HFFc6 (cell line): Measurements from ENCODE around the gene GLS2. TPM values are rescaled to one million over a fixed set of nuclear protein-coding genes. Genes with fewer than 3 reads are reported as not detected.

Experiments used
- DNase-seq: peaks from one replicate; pipeline ENCODE4 v3.0.0-alpha.2; 2018
- H3K27ac Mint-ChIP-seq: 2 replicates; pipeline ENCODE4 v1.8.0; 2020; ENCODE audit warnings: mild to moderate bottlenecking, mixed read lengths
- H3K27me3 Mint-ChIP-seq: 2 replicates; pipeline ENCODE4 v1.8.0; 2021; ENCODE audit warnings: mild to moderate bottlenecking, moderate library complexity, mixed read lengths; ENCODE audit not compliant: insufficient read depth
- H3K36me3 Mint-ChIP-seq: 2 replicates; pipeline ENCODE4 v1.8.0; 2021; ENCODE audit warnings: low read depth, mixed read lengths
- H3K4me1 Mint-ChIP-seq: 2 replicates; pipeline ENCODE4 v1.8.0; 2020; ENCODE audit warnings: low read depth, mixed read lengths
- H3K4me3 Mint-ChIP-seq: 2 replicates; pipeline ENCODE4 v1.8.0; 2020; ENCODE audit warnings: mild to moderate bottlenecking, moderate library complexity, mixed read lengths
- H3K9me3 Mint-ChIP-seq: 2 replicates; pipeline ENCODE4 v1.8.0; 2020; ENCODE audit warnings: mild to moderate bottlenecking, mixed read lengths
- total RNA-seq, 6 experiments: library from RNA; stranded (reverse); fragmentation: NEBNext Ultra II Directional; extraction: Animal tissue kit (Norgen Biotek cat#: 25700); gene quantifications; 2 replicates in 1 of 6; 3 replicates in 5 of 6; pipeline ENCODE4 v1.2.3, GENCODE V29; 2021
- TF ChIP-seq, protein P1 (sequence below): fragments of 200-600 bp; sonication (generic); IDR thresholded peaks from 2 replicates; pipeline ENCODE4 v1.5.0; 2021; ENCODE audit warnings: antibody characterized with exemption, mild to moderate bottlenecking

The GLS2 gene
- total RNA-seq, 6 experiments from 2014 or later = not detected

DNA sequence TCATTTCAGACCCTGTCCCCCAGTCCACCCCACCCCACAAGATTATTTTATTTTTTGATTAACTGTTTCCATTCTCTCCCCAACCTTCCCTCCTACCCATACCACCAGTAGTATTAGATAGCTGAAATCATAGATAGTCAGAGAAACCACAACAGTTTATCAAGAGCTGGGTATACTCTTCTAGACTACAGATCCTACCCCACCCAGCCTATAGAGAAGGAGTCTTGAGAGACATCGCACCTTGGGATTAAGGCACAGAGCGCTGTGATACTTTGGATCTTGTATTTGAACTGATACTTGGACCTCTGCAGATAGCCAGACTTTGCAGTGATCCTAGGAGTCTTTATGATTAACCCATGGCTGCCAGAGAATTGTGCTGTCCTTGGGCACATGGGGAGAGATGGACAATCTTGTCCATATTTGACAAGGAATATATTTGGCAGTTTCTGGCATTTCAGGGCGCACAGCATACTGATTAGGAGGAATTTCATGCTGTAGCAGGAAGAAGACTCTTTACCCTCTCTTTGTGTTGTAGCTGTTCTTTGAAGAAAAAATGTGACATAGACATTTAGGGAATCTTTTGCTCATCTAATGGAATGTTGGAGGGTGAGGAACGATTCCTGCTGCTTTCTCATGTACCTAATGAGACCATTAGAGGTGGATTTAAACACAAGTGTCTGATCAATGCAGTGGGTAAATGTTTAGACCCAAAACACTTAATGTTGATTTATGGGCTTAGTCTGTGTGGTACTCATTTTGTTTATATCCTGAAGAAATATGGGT lies 34.6 kb upstream of the GLS2 start:
- Mint-ChIP-seq H3K9me3 (no peaks in the 10 kb centered on the region), H3K27me3 (no peaks in the 10 kb centered on the region), H3K4me1 (peaks cover 63% of the 10 kb centered on the region), H3K27ac (peak overlapping the region; percentile 72), H3K4me3 (peak overlapping the region; percentile 92), H3K36me3 (peaks cover 8% of the 10 kb centered on the region; the same call in 1 of the 2 replicates)
- peak; percentile 9 for DNase-seq
- TF ChIP-seq, protein P1, sequence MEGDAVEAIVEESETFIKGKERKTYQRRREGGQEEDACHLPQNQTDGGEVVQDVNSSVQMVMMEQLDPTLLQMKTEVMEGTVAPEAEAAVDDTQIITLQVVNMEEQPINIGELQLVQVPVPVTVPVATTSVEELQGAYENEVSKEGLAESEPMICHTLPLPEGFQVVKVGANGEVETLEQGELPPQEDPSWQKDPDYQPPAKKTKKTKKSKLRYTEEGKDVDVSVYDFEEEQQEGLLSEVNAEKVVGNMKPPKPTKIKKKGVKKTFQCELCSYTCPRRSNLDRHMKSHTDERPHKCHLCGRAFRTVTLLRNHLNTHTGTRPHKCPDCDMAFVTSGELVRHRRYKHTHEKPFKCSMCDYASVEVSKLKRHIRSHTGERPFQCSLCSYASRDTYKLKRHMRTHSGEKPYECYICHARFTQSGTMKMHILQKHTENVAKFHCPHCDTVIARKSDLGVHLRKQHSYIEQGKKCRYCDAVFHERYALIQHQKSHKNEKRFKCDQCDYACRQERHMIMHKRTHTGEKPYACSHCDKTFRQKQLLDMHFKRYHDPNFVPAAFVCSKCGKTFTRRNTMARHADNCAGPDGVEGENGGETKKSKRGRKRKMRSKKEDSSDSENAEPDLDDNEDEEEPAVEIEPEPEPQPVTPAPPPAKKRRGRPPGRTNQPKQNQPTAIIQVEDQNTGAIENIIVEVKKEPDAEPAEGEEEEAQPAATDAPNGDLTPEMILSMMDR = no peak

DNA sequence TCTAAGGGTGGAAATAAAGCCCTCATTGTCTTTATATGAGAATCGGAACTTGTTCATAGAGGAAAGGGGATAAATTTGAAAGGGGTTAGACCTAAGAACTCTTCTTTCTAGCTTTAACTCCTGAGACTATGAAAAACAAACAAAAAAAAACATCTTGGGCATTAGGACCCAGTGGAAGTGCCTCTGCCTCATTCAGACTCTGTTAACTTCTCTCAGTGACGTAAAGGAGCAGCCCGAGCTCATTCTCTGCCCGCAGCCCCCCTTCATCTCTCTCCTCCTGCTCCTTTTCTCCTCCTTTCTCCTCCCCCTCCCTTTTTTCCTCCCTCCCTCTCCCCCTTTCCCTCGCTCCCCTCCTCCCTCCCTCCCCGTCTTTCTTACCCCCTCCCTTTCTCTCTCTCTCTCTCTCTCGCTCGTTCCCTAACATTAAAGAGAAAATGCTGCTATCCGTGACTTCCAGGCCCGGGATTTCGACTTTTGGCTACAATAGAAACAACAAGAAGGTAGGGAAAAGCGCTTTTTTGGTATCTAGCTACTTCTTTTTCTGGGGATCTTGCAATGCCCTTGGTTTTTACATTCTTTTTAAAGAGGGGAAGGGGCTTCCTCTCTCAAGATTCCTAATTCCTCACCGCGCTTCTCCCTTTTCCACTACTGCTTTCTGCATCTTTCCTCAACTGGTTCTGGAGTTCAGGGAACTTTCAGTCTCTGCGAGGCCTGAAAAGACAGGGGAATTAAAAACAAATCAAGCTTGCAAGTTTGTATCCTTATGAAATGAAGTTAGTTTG lies 33.8 kb upstream of the GLS2 start, which contains the start of gene RBMS2:
Gene RBMS2 (plus strand): TSS at position 231 of the 782 bp plus-strand sequence. CDS start 204 bp downstream, at position 435.
- H3K36me3 Mint-ChIP-seq = peaks cover 8% of the 10 kb centered on the region; the same call in 1 of the 2 replicates
- TF ChIP-seq, protein P1 = no peak
- peaks cover 55% of the 10 kb centered on the region for H3K4me1 Mint-ChIP-seq
- H3K27ac Mint-ChIP-seq = peak within 1 kb of the TSS; percentile 72
- no peaks in the 10 kb centered on the region for H3K9me3 Mint-ChIP-seq
- no peaks in the 10 kb centered on the region for H3K27me3 Mint-ChIP-seq
- peak; percentile 91 for DNase-seq
- H3K4me3 Mint-ChIP-seq = peak within 1 kb of the TSS; percentile 92

DNA sequence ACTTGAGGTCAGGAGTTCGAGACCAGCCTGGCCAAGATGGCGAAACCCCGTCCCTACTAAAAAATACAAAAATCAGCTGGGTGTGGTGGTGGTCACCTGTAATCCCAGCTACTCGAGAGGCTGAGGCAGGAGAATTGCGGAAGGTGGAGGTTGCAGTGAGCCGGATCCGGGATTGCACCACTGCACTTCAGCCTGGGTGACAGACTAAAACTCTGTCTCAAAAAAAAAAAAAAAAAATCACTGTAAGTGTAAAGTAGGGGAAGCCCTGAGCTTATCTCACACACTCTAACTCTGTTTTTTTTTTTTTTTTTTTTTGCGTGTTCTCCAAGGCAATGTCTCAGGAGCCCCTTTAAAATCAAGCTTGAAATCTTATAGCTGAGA lies 33.2 kb upstream of the GLS2 start:
- H3K27me3 Mint-ChIP-seq = no peaks in the 10 kb centered on the region
- TF ChIP-seq, protein P1 = no peak
- peaks cover 55% of the 10 kb centered on the region for H3K4me1 Mint-ChIP-seq
- peak overlapping the region; percentile 72 for H3K27ac Mint-ChIP-seq
- H3K4me3 Mint-ChIP-seq = peak overlapping the region; percentile 92
- peaks cover 8% of the 10 kb centered on the region; the same call in 1 of the 2 replicates for H3K36me3 Mint-ChIP-seq
- H3K9me3 Mint-ChIP-seq = no peaks in the 10 kb centered on the region
- no peak for DNase-seq

DNA sequence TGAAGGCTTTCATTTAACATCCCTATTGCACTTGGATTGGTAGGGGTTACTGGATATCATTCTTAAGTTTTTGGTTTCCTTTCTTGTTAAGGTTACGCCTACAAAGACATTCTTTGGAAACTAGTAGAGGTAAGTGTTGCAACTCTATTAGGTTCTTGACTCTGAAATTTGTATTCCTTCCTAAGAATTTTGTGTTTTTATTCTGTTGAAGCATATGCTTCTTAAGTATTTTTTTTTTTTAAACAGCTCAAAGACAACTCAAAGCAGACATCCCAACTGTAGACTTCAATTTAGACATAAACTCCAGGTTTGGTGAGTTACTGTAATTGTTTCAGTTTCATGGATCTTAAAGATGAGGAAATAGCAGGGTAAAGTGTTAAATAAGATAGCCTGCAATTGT lies 32.5 kb upstream of the GLS2 start:
- Mint-ChIP-seq H3K27ac (peak overlapping the region; percentile 72), H3K4me1 (peaks cover 58% of the 10 kb centered on the region), H3K4me3 (peak overlapping the region; percentile 92), H3K9me3 (no peaks in the 10 kb centered on the region), H3K36me3 (peaks cover 8% of the 10 kb centered on the region; the same call in 1 of the 2 replicates), H3K27me3 (no peaks in the 10 kb centered on the region)
- TF ChIP-seq, protein P1 = no peak
- DNase-seq = no peak

DNA sequence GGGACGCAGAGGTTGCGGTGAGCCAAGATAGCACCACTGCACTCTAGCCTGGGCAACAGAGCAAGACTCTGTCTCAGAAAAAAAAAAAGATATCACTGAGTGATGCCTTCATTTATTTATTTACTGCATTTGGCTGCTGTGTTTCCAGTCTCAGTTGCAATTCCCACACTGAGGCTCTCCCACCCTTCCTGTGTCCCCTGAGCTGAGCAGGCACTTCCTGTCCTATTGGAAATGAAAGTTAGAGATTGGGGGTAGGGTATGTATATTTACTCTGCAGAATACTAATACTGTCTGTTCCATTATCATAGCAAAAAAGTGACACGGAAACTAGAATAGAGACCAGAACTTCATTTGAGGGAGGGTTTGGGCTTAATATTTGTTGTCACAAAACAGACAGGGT lies 32.1 kb upstream of the GLS2 start:
- H3K27me3 Mint-ChIP-seq = no peaks in the 10 kb centered on the region
- H3K36me3 Mint-ChIP-seq = peaks cover 8% of the 10 kb centered on the region; the same call in 1 of the 2 replicates
- no peak for DNase-seq
- TF ChIP-seq, protein P1 = no peak
- peaks cover 58% of the 10 kb centered on the region for H3K4me1 Mint-ChIP-seq
- peak overlapping the region; percentile 3; the same call in 1 of the 2 replicates for H3K4me3 Mint-ChIP-seq
- H3K27ac Mint-ChIP-seq = peak overlapping the region; percentile 72
- no peaks in the 10 kb centered on the region for H3K9me3 Mint-ChIP-seq
